Astrocyte of the spinal cord (primary cell): ENCODE data around the gene TEDDM1.

Source experiments
- DNase-seq: peaks from one replicate; pipeline ENCODE4 v3.0.0; 2011; ENCODE audit warnings: low read depth, low spot score
- H3K4me3 ChIP-seq: 2 replicates; pipeline ENCODE4 v1.5.1; 2011; ENCODE audit warnings: low read depth, mild to moderate bottlenecking, low read length, moderate library complexity
- in situ Hi-C: cut with HindIII; loops from 2 replicates; pipeline ENCODE4 v1.10.0; 2017; ENCODE audit warnings: low sequenced_read_pairs
- TF ChIP-seq, protein P1 (sequence below): IDR thresholded peaks from 2 replicates; pipeline ENCODE4 v1.5.1; 2012; ENCODE audit warnings: low read depth, mild to moderate bottlenecking, low read length, inconsistent platforms

Gene TEDDM1

GRCh38 chr1:182441719-182442118, 41.3 kb upstream of the TEDDM1 start:
- in situ Hi-C loops: no loop called here
- DNase-seq: no peak
- TF ChIP-seq, protein P1, sequence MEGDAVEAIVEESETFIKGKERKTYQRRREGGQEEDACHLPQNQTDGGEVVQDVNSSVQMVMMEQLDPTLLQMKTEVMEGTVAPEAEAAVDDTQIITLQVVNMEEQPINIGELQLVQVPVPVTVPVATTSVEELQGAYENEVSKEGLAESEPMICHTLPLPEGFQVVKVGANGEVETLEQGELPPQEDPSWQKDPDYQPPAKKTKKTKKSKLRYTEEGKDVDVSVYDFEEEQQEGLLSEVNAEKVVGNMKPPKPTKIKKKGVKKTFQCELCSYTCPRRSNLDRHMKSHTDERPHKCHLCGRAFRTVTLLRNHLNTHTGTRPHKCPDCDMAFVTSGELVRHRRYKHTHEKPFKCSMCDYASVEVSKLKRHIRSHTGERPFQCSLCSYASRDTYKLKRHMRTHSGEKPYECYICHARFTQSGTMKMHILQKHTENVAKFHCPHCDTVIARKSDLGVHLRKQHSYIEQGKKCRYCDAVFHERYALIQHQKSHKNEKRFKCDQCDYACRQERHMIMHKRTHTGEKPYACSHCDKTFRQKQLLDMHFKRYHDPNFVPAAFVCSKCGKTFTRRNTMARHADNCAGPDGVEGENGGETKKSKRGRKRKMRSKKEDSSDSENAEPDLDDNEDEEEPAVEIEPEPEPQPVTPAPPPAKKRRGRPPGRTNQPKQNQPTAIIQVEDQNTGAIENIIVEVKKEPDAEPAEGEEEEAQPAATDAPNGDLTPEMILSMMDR: no peak
- no peak overlapping the region for H3K4me3 ChIP-seq

- TF ChIP-seq, protein P1: no peak
- in situ Hi-C loops: no loop called here
- no peak for DNase-seq
- H3K4me3 ChIP-seq: no peak overlapping the region
These were observed 37.9 kb upstream of the TEDDM1 start for GRCh38 chr1:182438326-182438725.

DNA sequence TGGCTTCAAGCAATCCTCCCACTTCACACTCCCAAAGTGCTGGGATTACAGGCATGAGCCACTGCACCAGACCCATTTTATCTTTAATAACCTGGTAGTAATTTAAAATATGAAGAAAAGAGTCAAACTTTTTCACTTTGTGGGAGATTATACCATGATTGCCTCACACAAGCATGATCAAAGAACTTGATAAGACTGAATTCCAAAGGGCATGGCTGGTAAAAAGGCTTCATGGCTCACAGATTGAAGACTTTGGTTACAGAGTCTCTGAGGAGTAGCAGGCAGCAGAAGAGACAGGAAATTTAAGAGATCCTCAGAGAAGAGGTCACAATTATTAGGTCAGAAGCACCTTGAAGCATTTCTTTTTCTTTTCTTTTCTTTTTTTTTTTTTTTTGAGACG, 33.1 kb upstream of the TEDDM1 start:
- TF ChIP-seq, protein P1: no peak
- DNase-seq: no peak
- in situ Hi-C loops: no loop called here
- no peak overlapping the region for H3K4me3 ChIP-seq

DNA sequence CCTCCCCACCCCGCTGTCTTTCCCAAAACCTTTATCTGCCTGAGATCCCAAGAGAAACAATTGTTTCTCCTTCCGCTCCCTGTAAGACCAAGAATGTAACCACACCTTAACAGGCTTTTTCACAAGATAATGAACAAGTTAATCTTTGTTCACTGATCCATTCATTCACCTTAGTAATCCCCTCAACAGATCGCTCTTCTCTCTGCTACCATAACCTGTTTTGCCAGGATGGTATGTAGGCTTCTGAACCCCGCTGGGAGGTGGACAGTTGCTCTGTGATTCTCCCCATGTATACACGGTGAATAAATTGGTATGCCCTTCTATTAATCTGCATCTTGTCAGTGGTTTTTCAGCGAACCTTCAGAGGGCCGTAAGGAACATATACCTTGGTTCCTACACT, 30.8 kb upstream of the TEDDM1 start:
- TF ChIP-seq, protein P1: no peak
- H3K4me3 ChIP-seq: no peak overlapping the region
- no peak for DNase-seq
- in situ Hi-C loops: no loop called here

DNA sequence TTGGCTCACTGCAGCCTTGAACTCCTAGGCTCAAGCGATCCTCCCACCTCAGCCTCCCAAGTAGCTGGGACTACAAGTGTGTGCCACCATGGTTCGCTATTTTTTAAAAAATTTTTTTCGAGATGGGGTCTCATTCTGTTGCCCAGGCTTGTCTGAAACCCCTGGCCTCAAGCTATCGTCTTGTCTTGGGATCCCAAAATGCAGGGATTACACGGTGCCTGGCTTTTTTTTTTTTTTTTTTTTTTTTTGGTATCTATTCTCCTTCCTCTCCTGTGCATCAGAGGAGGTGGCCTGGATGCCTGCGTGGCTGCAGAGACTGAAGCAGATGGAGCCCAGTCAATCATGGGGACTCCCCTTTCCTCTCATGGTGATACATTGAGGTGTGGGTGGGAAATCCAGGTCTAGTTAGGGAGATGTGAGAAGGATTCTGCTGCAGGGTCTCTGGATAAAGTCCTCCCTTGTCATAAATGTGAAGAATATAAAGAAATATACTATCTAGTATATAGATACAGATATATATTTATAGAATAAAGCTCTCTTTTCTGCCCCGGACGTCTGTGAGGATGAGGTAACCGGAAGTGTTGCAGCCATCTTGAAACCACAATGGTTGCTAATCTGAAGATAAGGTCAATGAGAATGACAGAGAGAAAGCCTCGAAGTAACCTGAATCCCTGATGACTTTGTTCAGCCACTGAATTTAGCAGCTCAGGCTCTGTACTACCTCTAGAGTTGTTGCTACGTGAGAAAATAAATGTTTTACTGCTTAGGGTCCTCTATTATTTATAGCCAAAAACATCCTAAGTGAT, 30.0 kb upstream of the TEDDM1 start:
- H3K4me3 ChIP-seq: no peak overlapping the region
- DNase-seq: no peak
- in situ Hi-C loops: no loop called here
- TF ChIP-seq, protein P1: no peak

DNA sequence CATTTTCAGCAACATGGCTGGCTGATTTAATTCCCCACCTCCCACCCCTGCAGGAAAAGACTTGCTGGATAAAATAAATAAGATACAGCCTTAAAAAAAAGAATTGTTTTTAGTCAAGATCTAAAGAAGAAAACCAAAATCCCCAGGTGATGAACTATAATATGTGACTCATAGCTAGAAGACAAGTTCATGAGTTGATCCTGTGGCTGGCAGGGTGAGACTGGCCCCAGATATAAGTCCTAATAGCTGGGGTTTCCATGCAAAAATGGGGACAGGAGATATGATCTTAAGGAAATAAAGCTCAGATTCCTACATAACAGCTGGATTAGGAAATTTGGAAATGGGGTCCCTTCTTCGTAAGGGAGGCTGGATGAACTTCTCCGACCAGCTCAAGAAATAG, 27.6 kb upstream of the TEDDM1 start:
- no peak for DNase-seq
- in situ Hi-C loops: no loop called here

More for the DNA sequence above, 27.6 kb upstream of the TEDDM1 start:
- H3K4me3 ChIP-seq: no peak overlapping the region
- TF ChIP-seq, protein P1: no peak
